GM19455 (cell line): ENCODE measurements around the gene PRSS12.
A peak's percentile ranks its signal among the peaks of the same experiment; 100 is the strongest.
"Not testable (repeated sequence)": the region's sequence is repeated elsewhere in the genome, so short reads cannot be mapped to it uniquely, and the experiment has no call there.

Source experiments
- ATAC-seq: cut with Tn5 transposase; IDR thresholded peaks from one replicate; pipeline ENCODE4 v1.9.1; 2021; ENCODE audit not compliant: unreplicated experiment

PRSS12 gene

DNA sequence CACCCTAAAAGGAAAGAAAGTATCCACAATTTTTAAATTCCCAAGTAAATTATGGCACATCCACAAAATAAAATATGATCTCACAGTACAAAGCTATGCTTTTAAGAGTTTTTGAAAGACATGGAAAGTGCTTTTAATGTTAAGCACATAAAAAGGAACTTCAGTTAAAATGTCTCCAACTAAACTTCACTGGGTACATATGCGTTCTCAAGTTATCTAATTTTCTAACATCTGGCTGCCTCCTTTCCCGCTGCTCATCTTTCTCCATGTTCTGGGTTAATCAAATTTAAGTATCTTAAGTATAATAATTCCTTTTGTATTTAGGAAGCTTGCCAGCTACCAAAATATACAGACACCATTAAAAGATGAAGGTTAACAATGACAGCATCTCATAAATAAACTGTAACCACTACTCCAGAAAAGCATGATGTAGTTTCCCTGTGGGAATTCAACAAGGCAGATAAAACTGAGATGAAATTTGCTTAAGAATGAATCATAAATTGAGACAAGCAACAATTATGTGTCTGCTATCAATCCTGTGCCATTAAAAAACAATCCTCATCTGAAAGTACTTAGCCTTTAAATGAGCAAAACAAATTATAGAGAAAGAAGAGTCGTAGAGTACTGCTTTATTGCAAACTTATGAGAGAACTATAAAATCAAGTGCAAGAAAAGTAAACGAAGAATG lies 25.1 kb downstream of the PRSS12 start:
- ATAC-seq = no peak

DNA sequence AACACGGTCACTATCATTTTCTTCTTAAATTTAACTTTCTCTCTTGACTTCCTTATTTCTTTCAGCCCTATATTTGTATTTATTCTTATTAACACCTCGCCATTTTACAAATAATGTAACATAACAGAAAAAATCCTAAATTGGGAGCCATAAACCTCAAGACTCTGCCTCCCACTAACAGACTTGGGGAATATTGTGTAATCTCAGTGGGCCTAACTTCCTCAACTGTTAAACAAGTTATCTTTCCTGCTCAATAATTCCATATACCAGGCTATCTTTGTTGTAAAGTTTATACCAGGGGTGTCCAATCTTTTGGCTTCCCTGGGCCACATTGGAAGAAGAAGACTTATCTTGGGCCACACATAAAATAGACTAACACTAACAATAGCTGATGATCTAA lies 26.2 kb downstream of the PRSS12 start:
- ATAC-seq = no peak

DNA sequence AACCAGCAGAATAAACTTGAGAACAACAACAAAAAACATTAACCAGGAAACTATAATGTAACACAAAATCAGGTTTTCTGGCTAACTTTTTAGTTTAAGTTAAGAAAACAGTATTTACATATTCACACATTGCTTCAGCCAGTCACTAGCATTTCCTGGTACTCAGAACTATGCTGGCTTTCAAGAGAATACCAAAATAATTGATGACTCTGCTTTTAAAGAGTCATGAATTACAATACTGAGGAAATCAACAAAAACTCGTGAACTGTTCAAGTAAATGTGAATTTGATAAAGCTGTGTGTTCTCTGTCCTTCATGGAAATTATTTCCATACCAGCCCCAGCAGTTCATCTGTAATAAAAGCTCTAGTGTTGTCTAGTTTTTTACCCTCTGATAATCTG lies 27.4 kb downstream of the PRSS12 start:
- no peak for ATAC-seq

DNA sequence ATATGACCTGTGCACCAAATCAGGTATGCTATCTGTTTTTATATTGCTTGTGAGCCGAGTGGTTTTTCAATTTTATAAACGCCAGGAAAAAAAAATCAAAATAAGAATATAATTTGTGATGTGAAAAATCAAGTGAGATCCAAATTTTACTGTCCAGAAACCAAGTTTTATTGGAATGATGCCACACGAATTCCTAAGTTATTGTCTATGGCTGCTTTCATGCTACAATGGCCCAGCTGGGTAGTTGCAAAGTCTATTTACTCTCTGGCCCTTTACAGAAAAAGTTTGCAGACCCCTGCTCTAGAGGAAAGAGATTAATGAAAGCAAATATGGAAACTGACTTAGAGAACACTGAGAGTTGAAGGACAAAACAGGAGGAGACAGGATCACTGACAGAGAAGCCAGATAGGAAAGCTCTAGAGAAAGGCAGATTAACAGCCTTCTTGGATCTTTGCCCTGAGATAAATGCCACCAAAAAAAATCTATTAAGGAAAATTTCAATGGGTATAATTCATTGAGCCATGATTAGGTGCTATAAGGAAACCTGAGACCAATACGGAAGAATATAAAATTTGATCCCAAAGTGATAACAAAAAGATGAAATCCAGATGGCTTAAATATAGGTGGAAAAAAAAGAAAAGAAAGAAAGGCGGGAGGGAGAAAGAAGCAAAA lies 29.8 kb downstream of the PRSS12 start:
- ATAC-seq = no peak

DNA sequence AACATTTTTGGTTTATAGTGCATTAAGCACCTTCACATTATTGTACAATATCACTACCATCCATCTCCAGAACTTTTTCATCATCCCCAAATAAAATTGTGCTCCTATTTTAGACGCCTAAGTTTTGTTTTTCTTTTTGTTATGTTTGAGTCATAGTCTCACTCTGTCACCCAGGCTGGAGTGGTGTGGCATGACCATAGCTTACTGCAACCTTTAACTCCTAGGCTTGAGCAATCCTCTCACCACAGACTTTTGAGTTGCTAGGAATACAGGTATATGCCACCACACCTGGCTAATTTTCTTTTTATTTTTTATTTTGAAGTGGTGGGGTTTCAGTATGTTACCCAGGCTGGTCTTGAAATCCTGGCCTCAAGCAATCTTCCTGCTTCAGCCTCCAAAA lies 33.9 kb downstream of the PRSS12 start:
- ATAC-seq = no peak

DNA sequence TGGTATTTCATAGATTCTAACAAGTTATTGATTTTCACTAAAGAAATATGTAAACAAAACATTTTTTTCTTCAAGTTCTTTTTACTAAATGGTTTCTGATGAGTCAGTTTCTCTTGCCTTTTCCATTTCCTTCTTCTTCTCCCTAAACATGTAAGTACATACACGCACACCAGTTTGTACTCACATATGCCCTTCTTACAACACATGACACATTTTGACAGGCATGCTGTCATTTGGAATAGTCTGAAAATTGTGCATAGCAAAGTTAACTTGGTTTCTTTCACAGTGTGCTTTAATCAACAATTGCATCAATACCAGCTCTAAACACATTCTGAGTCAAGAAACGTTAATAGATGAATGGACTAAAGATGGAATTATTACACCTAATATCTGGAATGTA lies 35.1 kb downstream of the PRSS12 start:
- ATAC-seq = no peak

DNA sequence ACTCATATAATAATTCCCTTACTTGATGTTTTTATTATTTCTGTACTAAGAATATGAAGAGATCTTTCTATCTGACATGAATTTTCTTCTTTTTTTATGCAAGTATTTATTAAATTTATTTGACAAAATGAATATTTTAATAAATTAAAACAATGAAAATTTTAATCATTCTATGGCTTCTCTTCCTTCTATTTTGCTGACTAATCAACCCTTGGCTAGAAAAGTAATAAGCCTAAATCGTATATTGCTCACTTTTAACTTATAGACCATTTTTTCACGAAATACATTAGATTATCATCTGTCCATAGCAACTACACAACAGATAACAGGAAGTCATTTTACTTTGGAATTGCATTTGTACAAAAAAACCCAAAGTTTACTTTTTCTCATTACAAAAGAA lies 38.6 kb downstream of the PRSS12 start:
- no peak for ATAC-seq

DNA sequence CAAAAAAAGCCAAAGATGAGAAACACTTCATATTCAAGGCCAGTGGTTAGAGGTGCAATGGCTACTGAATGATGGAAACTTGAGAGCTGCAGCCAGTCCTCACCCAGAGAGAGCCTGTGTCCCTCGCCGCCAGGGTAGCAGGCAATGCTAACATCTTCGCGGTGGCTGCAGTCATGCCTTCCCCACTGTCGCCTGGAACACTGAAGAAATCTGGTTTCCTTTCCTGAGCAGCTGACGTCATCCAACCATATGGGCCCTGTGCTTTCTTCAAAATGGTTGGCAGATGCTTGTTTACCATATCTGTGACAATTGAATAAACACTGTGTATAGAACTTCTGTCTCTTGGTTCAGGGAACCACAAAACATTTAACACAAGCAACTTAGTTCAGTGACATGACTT lies 39.7 kb downstream of the PRSS12 start:
- ATAC-seq = no peak

DNA sequence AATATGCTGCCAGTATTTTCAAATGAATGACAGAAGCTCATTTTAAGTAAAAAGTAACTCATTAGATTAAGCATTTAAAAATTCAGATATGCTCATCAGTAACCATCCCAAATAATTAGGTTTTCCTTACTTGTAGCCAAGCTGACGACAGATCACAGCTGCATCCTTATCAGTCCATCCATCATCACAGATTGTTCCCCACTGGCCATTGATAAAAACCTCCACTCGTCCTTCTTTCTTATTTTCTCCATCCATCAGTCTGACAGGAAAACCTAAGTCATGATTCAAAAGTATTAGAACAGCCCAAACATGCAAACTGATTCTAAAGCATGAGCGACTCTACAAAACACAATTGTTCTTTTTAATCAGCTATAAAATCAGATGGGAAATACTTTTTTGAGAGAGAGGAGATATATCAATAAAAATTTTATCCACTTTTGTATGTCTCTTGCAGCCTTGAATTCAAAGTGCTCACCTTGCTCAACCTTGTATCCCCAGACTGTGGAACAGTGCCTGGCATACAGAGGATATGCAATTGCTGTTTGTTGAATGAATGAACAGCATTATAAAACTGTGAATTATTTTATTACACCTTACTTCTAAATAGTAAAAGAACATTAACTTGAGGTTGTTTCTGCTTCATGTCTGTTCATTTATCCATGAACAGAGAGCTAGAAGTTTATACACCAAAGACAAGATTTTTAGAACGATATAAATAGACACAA lies 44.3 kb downstream of the PRSS12 start:
- ATAC-seq = no peak

DNA sequence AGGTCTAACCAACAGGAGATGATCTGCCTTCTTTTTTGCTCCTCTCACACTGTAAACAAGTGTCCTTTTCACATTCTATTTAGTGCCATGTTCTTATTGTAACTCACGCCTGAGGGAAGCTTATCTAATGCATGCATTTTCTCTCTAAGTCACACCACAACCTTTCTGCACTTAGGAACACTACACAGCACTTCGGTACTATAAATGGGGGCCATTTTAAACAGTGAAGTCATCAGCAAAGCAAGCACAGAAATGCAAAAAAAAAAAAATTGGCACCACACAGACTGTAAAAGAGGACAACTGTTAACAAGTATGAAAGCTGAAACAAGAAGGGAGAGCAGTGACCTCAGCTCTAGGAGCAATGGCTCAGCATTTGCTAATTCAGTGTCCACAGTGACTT lies 45.2 kb downstream of the PRSS12 start:
- no peak for ATAC-seq

DNA sequence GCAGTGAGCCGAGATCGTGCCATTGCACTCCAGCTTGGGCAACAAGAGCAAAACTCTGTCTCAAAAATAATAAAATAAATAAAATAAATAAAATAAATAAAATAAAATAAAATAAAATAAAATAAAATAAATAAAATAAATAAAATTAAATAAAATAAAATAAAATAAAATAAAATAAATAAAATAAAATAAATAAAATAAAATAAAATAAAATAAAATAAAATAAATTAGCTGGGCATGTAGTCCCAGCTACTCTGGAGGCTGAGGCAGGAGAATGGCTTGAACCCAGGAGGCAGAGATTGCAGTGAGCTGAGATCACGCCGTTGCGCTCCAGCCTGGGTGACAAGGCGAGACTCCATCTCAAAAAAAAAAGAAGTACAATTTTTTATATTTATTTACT lies 53.2 kb downstream of the PRSS12 start:
- not testable (repeated sequence) for ATAC-seq

DNA sequence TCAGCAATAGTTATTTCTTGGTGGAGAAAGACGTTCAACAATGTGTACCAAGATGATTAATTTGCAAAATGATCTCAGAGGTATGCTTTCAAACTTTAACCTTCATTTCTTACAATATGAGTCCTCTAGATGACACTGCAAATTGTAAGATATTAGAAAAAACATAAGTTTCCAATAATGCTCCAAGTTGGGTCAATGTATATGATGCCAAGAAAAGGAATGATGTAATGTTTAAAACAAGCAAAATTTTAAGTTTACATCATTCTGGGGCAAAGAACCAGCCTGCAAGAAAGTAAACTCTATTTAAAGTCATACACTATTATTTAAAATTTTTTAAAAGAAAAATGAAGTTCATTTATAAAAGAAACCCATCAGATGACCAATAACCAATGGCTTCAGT lies 56.1 kb downstream of the PRSS12 start:
- ATAC-seq = no peak

DNA sequence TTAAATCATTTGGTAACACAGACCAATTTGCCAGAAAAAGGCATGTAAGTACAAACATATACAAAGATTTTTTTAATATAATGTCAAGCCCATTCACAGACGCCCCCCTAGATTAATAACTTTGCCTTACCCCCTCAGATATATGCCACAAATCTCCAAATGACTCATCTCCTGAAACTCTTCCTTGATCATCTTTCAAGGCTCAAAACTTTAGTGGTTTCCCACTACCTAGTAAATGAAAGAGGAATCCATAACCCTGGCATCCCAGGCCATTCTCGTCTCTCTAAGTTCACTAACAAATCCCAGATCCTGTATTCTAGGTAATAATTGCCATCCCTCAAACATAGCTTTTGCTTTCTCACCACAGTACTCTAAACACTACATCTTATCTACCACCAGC lies 61.9 kb downstream of the PRSS12 start:
- ATAC-seq = no peak

DNA sequence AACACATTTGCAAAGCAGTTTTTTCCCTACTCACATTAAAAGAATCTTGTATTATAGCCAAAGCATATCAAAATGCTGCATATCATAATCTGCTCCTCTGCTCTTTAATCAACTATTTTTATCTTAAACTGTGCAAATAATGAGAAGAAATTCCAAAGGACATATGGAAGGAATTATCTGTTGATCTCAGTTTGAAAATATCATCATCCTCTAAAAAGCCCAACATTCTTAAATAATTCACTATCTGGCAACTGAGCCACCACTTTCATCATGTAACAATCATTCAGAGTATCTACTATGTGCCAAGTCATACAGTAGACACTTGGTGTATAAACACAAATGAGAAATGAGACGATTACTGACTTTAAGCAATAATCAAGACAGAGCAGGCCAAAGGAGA lies 63.0 kb downstream of the PRSS12 start:
- ATAC-seq = no peak

DNA sequence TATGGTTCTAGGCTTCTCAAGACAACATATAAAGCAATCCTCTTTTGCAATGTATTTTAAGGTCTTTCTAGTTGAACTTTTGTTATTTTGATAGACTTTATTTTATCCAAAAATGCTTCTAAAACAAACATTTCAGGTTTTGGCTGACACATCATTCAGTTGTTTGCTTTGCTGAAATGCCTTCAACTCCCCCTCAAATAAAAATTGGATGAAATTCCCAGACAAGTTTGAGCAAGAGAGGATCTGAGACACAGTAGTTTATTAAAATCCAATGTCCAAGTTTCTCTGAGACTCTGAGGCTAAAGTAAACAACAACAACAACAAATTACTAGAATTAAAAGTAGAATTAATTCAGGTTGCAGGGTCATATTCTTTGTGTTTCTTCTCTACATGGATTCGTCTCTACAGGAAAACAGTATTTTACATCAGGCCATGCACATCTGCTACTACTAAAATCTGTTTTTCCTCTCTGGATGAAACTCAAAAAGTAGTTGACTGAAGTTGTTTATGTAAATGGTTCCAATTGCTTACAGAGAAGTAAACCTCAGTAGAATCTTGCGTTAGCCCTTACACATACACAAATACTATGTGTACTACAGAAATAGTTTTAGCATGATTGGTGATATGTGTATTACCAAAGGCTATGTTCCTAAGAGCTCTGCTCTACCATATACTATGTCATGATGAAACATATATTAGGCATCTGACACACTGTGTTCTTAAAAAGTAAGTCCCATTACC lies 64.9 kb downstream of the PRSS12 start:
- ATAC-seq = no peak

DNA sequence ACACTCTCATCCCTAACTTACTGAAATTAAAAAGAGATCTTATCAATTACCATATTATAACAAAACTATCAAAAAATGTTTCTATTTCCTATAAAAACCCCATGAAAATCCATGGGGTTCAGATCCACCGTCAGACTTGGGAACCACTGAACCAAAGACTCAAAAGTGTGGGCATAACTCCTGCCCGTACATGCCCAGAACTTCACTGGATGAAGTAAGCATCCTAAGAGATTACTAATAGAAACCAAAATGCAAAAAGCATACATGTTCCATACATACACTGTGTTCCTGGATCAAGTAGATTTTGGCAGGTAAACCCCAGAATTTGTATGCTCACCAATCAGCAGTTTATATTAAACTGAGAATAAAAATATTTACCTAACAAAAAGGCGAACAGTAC lies 66.1 kb downstream of the PRSS12 start:
- ATAC-seq = no peak

DNA sequence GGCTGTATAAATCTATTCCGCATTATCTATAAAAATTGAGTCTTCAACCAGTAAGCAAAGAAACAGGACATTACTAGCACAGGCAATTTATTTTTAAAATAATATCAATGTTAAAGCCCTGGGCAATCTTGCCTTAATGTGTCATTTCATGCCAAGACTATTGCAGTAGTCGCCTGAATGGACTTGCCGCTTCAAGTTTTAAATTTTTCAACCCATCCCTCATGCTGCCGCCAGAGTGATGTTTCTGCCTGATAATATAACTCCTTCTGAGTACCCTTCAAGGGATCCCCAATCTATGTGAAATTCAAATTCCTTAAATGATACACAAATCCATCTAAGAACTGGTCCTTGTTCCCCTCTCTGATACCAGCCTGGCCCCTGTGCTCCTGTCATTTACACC lies 66.9 kb downstream of the PRSS12 start:
- no peak for ATAC-seq

DNA sequence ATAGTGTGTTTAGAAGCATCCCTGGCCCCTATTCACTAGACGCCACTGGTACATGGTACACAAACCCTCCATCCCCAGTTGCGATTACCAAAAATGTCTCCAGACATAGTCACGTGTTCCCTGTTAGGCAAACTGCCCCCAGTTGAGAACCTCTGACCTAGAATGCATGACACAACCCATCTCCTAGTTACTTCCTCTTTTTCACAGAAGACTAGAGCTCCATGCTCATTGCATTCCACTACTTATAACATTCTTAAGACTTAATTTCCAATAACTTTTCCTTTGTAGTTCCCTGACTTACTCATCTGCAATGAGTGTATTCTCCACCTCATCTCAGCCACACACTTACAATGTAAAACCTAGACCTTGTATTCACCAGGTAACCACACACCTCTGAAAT lies 68.6 kb downstream of the PRSS12 start:
- ATAC-seq = peak; percentile 41

DNA sequence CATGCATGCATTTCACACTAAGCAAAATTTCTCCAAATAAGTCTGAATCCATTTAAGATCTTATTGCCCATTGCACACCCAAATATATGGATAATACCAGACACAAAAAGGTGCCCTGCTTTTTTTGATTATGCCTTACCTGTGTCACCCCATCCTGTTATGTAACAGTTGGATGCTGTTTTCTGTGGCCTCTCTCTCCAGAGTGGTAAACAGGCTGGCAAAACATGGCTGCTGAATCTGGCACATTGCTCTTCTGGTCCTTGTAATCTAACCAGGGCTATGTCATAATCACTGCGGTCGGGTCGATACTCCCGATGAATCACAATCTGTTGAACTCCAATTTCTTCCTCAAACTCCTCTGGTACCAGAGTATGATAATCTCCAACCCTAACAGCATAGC lies 70.1 kb downstream of the PRSS12 start:
- ATAC-seq = no peak

DNA sequence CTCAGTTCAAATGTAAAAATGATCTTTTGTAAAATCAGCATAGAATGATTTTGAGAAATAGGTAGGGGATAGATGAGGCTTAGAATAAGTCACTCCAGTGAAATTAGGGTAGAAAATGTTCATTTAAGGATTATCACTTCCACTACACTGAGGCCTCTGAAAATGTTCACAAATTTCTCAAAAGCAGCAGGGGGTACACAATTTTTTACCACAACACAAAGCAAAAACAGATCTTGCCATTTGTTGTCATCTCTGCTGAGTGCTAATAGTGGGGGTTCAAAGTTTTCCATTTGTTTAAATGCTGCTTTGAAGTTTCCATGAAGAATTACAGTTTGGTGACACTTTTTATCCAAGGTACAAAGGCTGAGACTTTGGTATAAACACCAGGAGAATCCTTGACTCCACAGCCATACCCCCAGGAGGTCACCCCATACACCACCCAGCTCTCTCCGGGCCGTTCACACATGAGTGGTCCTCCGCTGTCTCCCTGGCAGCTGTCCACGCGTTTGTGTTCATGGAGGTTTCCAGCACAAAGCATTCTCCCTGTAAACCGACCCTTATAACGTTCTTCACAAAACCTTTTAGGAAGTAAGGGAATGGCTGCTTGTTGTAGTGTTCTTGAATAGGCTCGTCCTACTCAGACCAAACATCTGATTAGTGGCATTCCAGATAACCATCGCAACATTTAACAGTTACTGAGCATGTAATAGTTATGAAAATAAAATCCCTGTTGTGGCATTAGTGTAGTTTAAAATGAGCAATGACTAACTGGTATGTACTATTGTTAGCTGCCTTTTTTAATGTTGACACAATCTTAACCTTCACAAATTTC lies 71.0 kb downstream of the PRSS12 start:
- no peak for ATAC-seq
